Aorta (tissue), 5 donors: ENCODE measurements around the gene CACFD1. TPM values are rescaled to one million over a fixed set of nuclear protein-coding genes. Genes with fewer than 3 reads are reported as not detected.

ENCODE experiments used
- ATAC-seq: fragments of 200-7000 bp; cut with Tn5 transposase; one replicate; pipeline ENCODE4 v1.9.1; 2022; ENCODE audit warnings: moderate library complexity; ENCODE audit not compliant: low FRiP score
- DNase-seq, 2 donors: peaks; one replicate each; pipeline ENCODE4 v3.0.0-alpha.2; 2020
- H3K27ac ChIP-seq, 2 donors: one replicate each; pipeline ENCODE4 v1.5.1; 2013; ENCODE audit warnings: low read length in 2 of 2, mild to moderate bottlenecking in 2 of 2, moderate library complexity in 2 of 2, control low read depth in 1 of 2, inconsistent platforms in 1 of 2, low read depth in 1 of 2
- H3K27me3 ChIP-seq, 2 donors: one replicate each; pipeline ENCODE4 v1.6.1; 2013; ENCODE audit warnings: control low read depth in 1 of 2, low read length in 1 of 2, mild to moderate bottlenecking in 1 of 2, moderate library complexity in 1 of 2; ENCODE audit not compliant: insufficient read depth in 2 of 2, control insufficient read depth in 1 of 2
- H3K36me3 ChIP-seq, 2 donors: one replicate each; pipeline ENCODE4 v1.6.1; 2013; ENCODE audit warnings: control low read depth in 1 of 2, low read length in 1 of 2, mild to moderate bottlenecking in 1 of 2; ENCODE audit not compliant: insufficient read depth in 2 of 2, control insufficient read depth in 1 of 2
- H3K4me1 ChIP-seq, 2 donors: one replicate each; pipeline ENCODE4 v1.6.1; 2013; ENCODE audit warnings: low read length in 2 of 2, control low read depth in 1 of 2, mild to moderate bottlenecking in 1 of 2, moderate library complexity in 1 of 2; ENCODE audit not compliant: insufficient read depth in 2 of 2, control insufficient read depth in 1 of 2
- H3K4me3 ChIP-seq, 2 donors: one replicate each; pipeline ENCODE4 v1.5.1; 2013; ENCODE audit warnings: low read length in 2 of 2, control low read depth in 1 of 2, mild to moderate bottlenecking in 1 of 2
- H3K9me3 ChIP-seq: one replicate; pipeline ENCODE4 v1.6.1; 2013; ENCODE audit warnings: mild to moderate bottlenecking, low read length; ENCODE audit not compliant: control insufficient read depth
- WGBS, 2 donors: extraction: QIAGEN DNeasy Blood & Tissue Kit; methylation state at CpG; one replicate each; pipeline ENCODE4 v1.1.7; 2013; 5-methylcytosine and 5-hydroxymethylcytosine counted together
- intact Hi-C, 2 donors: fragments of 100-400 bp; cut with DNase I; formaldehyde crosslinking; loops; one replicate each; pipeline versions ENCODE4 v1.14.2 to v1.15.0; 2022
- long read RNA-seq, 2 donors: library from polyadenylated mRNA; unstranded; transcript quantifications; one replicate each; pipeline ENCODE4 v2.0.0, GENCODE V29; 2020 to 2021
- polyA plus RNA-seq, 2 donors: library from polyadenylated mRNA; stranded (reverse); fragments of 200-250 nt; gene quantifications; one replicate each; pipeline ENCODE4 v1.2.3, GENCODE V29; 2013
- total RNA-seq, 2 donors: library from RNA; stranded (reverse); fragmentation: NEBNext Ultra II Directional; extraction: Animal tissue kit (Norgen Biotek cat#: 25700); gene quantifications; one replicate each; pipeline ENCODE4 v1.2.1, GENCODE V29; 2021
- donor health status: healthy with polysubstance abuse.
- donor health status: Bipolar disorder and iron deficiency.
- donor health status: DM: no; HTN: no; CAD: no.
- donor health status: DM: no; HTN: no; CAD: no.
- donor health status: DM: yes; HTN: yes; CAD: no.

Gene CACFD1
- 10 to 100 TPM; 11.5 to 15.9 TPM for total RNA-seq
- 10 to 100 TPM in 1 of 2 donors, 1 to 10 TPM in 1; 8.1 to 14.5 TPM for polyA plus RNA-seq
- long read RNA-seq, donor 1, transcript CACFD1-202 (5 exons, 2,794 nt): major isoform, 79 of 156 reads
- long read RNA-seq, donor 1, transcript CACFD1-201 (4 exons, 2,688 nt): minor isoform, 24 of 156 reads
- long read RNA-seq, donor 1, partial matches to known transcripts: 24 of 156 reads
- long read RNA-seq, donor 1, other reads (novel, unspliced or antisense): 26 of 156 reads
- long read RNA-seq, donor 2, transcript CACFD1-202 (5 exons, 2,794 nt): major isoform, 13 of 24 reads
- long read RNA-seq, donor 2, partial matches to known transcripts: 7 of 24 reads
- long read RNA-seq, donor 2, other reads (novel, unspliced or antisense): 3 of 24 reads

DNA sequence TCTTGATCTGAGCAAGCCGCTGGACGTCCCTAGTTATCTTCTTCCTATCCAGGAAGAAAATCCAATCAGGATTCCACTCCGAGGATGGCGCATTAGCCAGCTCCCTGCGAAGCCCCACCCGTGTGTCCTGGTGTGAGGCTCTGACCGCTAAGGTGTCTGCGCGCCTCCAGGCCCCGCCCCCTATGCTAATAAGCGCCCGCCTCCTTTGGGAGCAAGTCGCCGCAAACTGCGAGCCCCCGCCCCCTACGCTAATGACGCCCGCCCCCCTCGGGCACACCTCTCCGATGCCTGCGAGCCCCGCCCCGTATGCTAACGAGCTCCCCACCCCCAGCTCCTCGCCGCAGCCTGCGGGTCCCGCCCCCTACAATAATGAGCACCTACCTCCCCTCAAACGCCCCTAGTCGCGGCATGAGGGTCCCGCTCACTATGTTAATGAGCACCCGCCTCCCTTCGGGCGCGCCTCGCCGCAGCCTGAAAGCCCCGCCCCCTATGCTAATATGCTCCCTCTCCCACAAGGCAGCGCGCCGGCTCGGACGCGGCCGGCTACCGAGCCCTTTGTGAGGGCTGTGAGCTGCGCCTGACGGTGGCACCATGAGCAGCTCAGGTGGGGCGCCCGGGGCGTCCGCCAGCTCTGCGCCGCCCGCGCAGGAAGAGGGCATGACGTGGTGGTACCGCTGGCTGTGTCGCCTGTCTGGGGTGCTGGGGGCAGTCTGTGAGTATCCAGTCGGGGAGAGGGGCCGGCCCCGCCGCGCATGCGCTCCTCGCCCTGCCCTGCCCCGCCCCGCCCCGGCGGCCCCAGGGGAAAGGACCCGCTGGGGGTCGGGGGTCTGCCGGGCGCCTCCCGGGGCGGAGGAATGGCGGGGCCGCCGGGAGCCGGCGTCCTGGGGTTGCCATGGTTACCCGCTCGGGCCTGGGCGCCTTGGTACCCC lies at the start of gene CACFD1:
CACFD1 (plus strand) TSS at position 503 of the 929 bp plus-strand sequence; CDS start at position 592, 89 bp downstream.
- H3K27me3 ChIP-seq: no peaks in the 10 kb centered on the region
- peak within 1 kb of the TSS; percentile 43 to 74 for H3K27ac ChIP-seq
- WGBS, 2 donors: 1% methylated on average over 73 to 86 of the region's 86 CpGs
- H3K9me3 ChIP-seq: no peaks in the 10 kb centered on the region
- H3K36me3 ChIP-seq: no peaks in the 10 kb centered on the region
- intact Hi-C loops: loop anchor here in 1 of 2 donors (5.0 kb wide), 2 partner anchors 42 to 82 kb away; partner anchors contain the start of genes REXO4, STKLD1 and SURF4
- H3K4me1 ChIP-seq: no peaks in the 10 kb centered on the region
- DNase-seq (peak; percentile 97 to 99), ATAC-seq (peak; percentile 94)
- peak within 1 kb of the TSS; percentile 59 to 65 for H3K4me3 ChIP-seq

DNA sequence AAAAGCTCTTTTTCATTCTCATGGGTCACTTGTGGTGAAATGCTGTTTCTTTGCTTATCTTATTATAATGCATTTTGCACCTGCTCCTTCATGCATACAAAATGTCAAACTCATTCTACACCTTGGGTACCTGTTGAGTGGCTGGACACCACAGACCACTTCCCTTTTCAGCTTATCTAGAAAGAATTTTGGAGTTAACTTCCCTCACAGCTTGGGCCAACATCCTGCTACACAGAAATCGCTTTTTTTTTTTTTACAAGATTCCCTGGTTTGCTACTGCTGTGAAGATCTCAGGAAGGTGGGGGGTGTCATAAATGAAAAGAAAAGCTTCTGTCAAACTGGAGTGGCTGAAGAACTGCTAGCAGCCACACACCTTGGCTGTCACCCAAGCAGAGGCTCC lies 44.6 kb upstream of the CACFD1 start:
- Histone ChIP-seq H3K36me3 (no peaks in the 10 kb centered on the region), H3K4me1 (no peaks in the 10 kb centered on the region), H3K9me3 (no peaks in the 10 kb centered on the region), H3K27me3 (no peaks in the 10 kb centered on the region), H3K27ac (no peak overlapping the region), H3K4me3 (no peak overlapping the region)
- WGBS, 2 donors: 85 to 96% methylated on average over 1 of the region's 1 CpG
- DNase-seq: no peak
- ATAC-seq: no peak
- intact Hi-C loops: loop anchor here (5.0 to 10.0 kb wide), 4 partner anchors 42 to 62 kb away; partner anchors contain the start of genes SURF1 (in 2 of the 2), SURF2 (in 2 of the 2), CACFD1 (in 1 of the 2) and SLC2A6 (in 1 of the 2)

- ATAC-seq (peak; percentile 93), DNase-seq (peak; percentile 85 to 92)
- no peaks in the 10 kb centered on the region for H3K36me3 ChIP-seq
- no peaks in the 10 kb centered on the region for H3K9me3 ChIP-seq
- peak within 1 kb of the TSS in 1 of 2 donors; percentile 18 for H3K27ac ChIP-seq
- H3K4me3 ChIP-seq: peak within 1 kb of the TSS; percentile 61
- 2 to 5% methylated on average over 72 to 75 of the region's 75 CpGs for WGBS, 2 donors
- H3K4me1 ChIP-seq: no peaks in the 10 kb centered on the region
- intact Hi-C loops: loop anchor here (5.0 to 10.0 kb wide), 4 partner anchors 40 to 63 kb away; partner anchors contain the start of genes SURF1 (in 2 of the 2), SURF2 (in 2 of the 2), CACFD1 (in 1 of the 2) and SLC2A6 (in 1 of the 2)
- no peaks in the 10 kb centered on the region for H3K27me3 ChIP-seq
Observed at GRCh38 chr9:133417541-133418461, 42.0 kb upstream of the CACFD1 start, which contains the start of gene REXO4. Gene REXO4, minus strand, starts transcription at chr9:133418010. Its CDS starts 166 bp downstream, at chr9:133417844.

DNA sequence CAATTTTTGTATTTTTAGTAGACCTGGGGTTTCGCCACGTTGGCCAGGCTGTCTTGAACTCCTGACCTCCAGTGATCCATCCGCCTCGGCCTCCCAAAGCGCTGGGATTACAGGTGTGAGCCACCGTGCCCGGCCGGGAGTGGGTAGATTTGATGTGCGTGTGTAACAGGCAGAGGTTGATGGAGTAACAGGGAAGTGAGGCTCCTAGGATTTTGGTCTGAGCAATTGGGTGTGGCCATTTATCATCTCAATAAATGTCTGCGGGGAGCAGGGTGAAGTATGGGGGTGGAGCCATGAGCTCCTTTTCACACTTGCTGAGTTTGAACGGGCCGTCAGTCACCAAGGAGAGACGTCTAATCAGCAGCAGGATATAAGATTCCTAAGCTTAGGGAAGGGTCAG lies 40.8 kb upstream of the CACFD1 start:
- ATAC-seq (no peak), DNase-seq (no peak)
- Histone ChIP-seq H3K36me3 (no peaks in the 10 kb centered on the region), H3K4me3 (no peak overlapping the region), H3K27ac (no peak overlapping the region), H3K9me3 (no peaks in the 10 kb centered on the region), H3K27me3 (no peaks in the 10 kb centered on the region), H3K4me1 (no peaks in the 10 kb centered on the region)
- intact Hi-C loops: loop anchor here (5.0 to 10.0 kb wide), 4 partner anchors 38 to 64 kb away; partner anchors contain the start of genes SURF1 (in 2 of the 2), SURF2 (in 2 of the 2), CACFD1 (in 1 of the 2) and SLC2A6 (in 1 of the 2)
- 76 to 78% methylated on average over 13 of the region's 13 CpGs for WGBS, 2 donors

DNA sequence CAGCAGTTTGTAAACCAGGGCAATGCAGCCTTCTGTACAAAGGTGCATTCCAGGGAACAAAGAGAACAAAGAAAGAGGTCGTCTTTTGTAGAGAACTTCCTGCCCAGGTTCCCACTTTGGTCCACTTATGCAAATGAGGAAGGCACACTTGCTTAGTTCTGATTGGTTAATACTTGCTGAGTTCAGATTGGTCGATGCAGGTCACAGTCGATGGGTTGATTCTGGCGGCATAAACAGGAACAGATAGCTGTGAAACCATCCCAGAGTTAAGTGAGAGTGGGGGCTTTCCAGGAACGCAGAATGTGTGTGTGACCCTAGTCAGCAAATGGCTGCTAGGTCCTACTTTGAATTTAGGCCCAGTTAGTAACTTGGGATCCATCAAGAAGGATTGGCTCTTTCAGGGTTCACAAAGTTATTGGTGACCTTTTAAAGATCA lies 39.4 kb upstream of the CACFD1 start:
- Histone ChIP-seq H3K27me3 (no peaks in the 10 kb centered on the region), H3K9me3 (no peaks in the 10 kb centered on the region), H3K36me3 (no peaks in the 10 kb centered on the region), H3K4me3 (no peak overlapping the region), H3K4me1 (no peaks in the 10 kb centered on the region), H3K27ac (no peak overlapping the region)
- intact Hi-C loops: no loop called here
- 73 to 75% methylated on average over 5 of the region's 5 CpGs for WGBS, 2 donors
- ATAC-seq (no peak), DNase-seq (no peak)

- Histone ChIP-seq H3K9me3 (no peaks in the 10 kb centered on the region), H3K4me3 (no peak within 1 kb of the TSS), H3K4me1 (no peaks in the 10 kb centered on the region), H3K36me3 (no peaks in the 10 kb centered on the region), H3K27me3 (no peaks in the 10 kb centered on the region), H3K27ac (no peak within 1 kb of the TSS)
- intact Hi-C loops: no loop called here
- ATAC-seq: no peak
- 53 to 55% methylated on average over 23 of the region's 23 CpGs for WGBS, 2 donors
- no peak for DNase-seq
Observed at GRCh38 chr9:133421615-133422542, 37.9 kb upstream of the CACFD1 start, which contains the start of gene ADAMTS13. Gene ADAMTS13, plus strand, starts transcription at chr9:133422367. Its CDS starts 77 bp downstream, at chr9:133422444.

DNA sequence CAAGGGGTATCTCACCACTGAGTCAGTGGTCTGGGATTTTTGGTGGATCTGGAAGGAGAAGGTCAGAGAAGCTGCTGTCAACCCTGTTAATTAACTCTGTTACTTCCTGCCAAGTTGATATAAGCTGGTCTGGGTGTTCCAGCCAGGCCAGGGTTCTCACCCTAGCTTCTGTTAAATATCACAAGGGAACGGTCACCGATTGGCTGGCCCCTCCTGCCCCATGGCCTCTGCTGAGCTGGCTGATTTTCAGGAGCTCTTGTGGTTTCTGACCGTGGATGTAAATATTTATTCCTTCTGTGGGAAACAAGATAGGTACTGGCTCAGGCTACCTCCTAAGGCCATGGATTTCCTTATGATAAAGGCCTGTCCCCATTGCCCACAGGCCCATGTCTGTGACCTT lies 36.6 kb upstream of the CACFD1 start:
- no peak overlapping the region for H3K27ac ChIP-seq
- intact Hi-C loops: no loop called here
- no peaks in the 10 kb centered on the region for H3K36me3 ChIP-seq
- no peaks in the 10 kb centered on the region for H3K27me3 ChIP-seq
- H3K4me1 ChIP-seq: no peaks in the 10 kb centered on the region
- no peaks in the 10 kb centered on the region for H3K9me3 ChIP-seq
- DNase-seq (no peak), ATAC-seq (no peak)
- H3K4me3 ChIP-seq: no peak overlapping the region
- WGBS, 2 donors: 70 to 81% methylated on average over 3 of the region's 3 CpGs
